GM12878 (cell line): ENCODE measurements around the gene MUC20. TPM values are rescaled to one million over a fixed set of nuclear protein-coding genes. Genes with fewer than 3 reads are reported as not detected.

Source experiments
- ATAC-seq: fragments of 200-7000 bp; cut with Tn5 transposase; 3 replicates; pipeline ENCODE4 v1.9.1; 2020; ENCODE audit warnings: mild to moderate bottlenecking, moderate library complexity
- BruUV-seq: library from RNA; stranded (reverse); fragments of 400-500 nt; replicated peaks from 2 replicates; lab custom pipeline; 2021; lab: Mats Ljungman, UMichigan
- CTCF ChIA-PET: fragments of 300-600 bp; sonication (Branson Sonifier 250); formaldehyde crosslinking; extraction: SDS; loops from one replicate; lab custom pipeline; 2021; ENCODE audit warnings: inconsistent platforms; lab: Yijun Ruan, JAX
- POLR2A ChIA-PET: fragments of 350-600 bp; formaldehyde crosslinking; extraction: SDS; loops from one replicate; lab custom pipeline; 2021; ENCODE audit warnings: inconsistent platforms; lab: Charles Lee
- RAD21 ChIA-PET: fragments of 300-600 bp; sonication (Branson Sonifier 250); formaldehyde crosslinking; loops from one replicate; lab custom pipeline; 2023; ENCODE audit warnings: antibody characterized with exemption; ENCODE audit not compliant: unreplicated experiment; lab: Charles Lee
- SMC1A ChIA-PET: fragments of 300-600 bp; sonication (Branson Sonifier 250); formaldehyde crosslinking; loops from one replicate; lab custom pipeline; 2023; ENCODE audit not compliant: unreplicated experiment, uncharacterized antibody; lab: Charles Lee
- DNase-seq: peaks from one replicate; pipeline ENCODE4 v3.0.0-alpha.2; 2011; ENCODE audit warnings: low read depth, low spot score
- FAIRE-seq: peaks from 3 replicates; lab custom pipeline; 2011; peaks lifted over from hg19 to GRCh38; lab: Jason Lieb, UNC
- H2AFZ ChIP-seq: 2 replicates; pipeline ENCODE4 v1.6.0; 2011; ENCODE audit warnings: low read depth, low read length, control low read depth; ENCODE audit not compliant: control insufficient read depth
- H3K27ac ChIP-seq: 2 replicates; pipeline ENCODE4 v1.5.1; 2011; ENCODE audit warnings: control low read depth; ENCODE audit not compliant: control insufficient read depth, insufficient read depth
- H3K27me3 ChIP-seq, 2 experiments: replicated peaks in 1 of 2; 2 replicates each; pipeline versions ENCODE4 v1.6.0 to v1.6.1; 2011; ENCODE audit warnings: low read length in 1 of 2; ENCODE audit not compliant: control insufficient read depth in 2 of 2, insufficient read depth in 2 of 2
- H3K36me3 ChIP-seq, 2 experiments: 2 replicates each; pipeline ENCODE4 v1.5.1; 2011; ENCODE audit warnings: low read length in 1 of 2; ENCODE audit not compliant: control insufficient read depth in 2 of 2, insufficient read depth in 2 of 2
- H3K4me1 ChIP-seq: 2 replicates; pipeline ENCODE4 v1.6.1; 2011; ENCODE audit warnings: mild to moderate bottlenecking, low read length, moderate library complexity, mixed read lengths; ENCODE audit not compliant: control insufficient read depth, insufficient read depth
- H3K4me2 ChIP-seq: 2 replicates; pipeline ENCODE4 v1.6.0; 2011; ENCODE audit warnings: control low read depth; ENCODE audit not compliant: control insufficient read depth, insufficient read depth
- H3K4me3 ChIP-seq: fragments of 200-600 bp; sonication (generic); 2 replicates; pipeline ENCODE4 v1.5.1; 2016
- H3K79me2 ChIP-seq: 2 replicates; pipeline ENCODE4 v1.6.0; 2011; ENCODE audit warnings: low read length; ENCODE audit not compliant: control insufficient read depth, insufficient read depth
- H3K9ac ChIP-seq: 2 replicates; pipeline ENCODE4 v1.8.0; 2011; ENCODE audit warnings: low read length, control low read depth, mixed read lengths; ENCODE audit not compliant: control insufficient read depth, insufficient read depth
- H3K9me3 ChIP-seq: replicated peaks from 3 replicates; pipeline ENCODE4 v1.5.1; 2011; ENCODE audit warnings: mild to moderate bottlenecking, low read length; ENCODE audit not compliant: control insufficient read depth, insufficient read depth
- H4K20me1 ChIP-seq: 2 replicates; pipeline ENCODE4 v1.6.0; 2011; ENCODE audit not compliant: control insufficient read depth, insufficient read depth
- CBX3 ChIP-seq: fragments of 200-600 bp; sonication (generic); IDR thresholded peaks from 2 replicates; pipeline ENCODE4 v1.6.1; 2016; ENCODE audit warnings: low read depth, borderline replicate concordance
- CUX1 ChIP-seq: IDR thresholded peaks from 2 replicates; pipeline ENCODE4 v1.6.1; 2012; ENCODE audit warnings: improper control_type of control experiment, low read depth, low read length; ENCODE audit not compliant: insufficient replicate concordance
- E2F8 ChIP-seq: fragments of 450-650 bp; IDR thresholded peaks from 2 replicates; pipeline ENCODE4 v1.6.1; 2018; ENCODE audit warnings: mild to moderate bottlenecking, low read depth, moderate library complexity; ENCODE audit not compliant: partially characterized antibody
- IRF4 ChIP-seq: IDR thresholded peaks from 2 replicates; pipeline ENCODE4 v1.6.1; 2011; ENCODE audit warnings: low read depth, low read length
- PBX3 ChIP-seq: IDR thresholded peaks from 2 replicates; pipeline ENCODE4 v1.6.1; 2011; ENCODE audit warnings: mild to moderate bottlenecking, low read depth, low read length, moderate library complexity; ENCODE audit not compliant: insufficient replicate concordance
- PML ChIP-seq: IDR thresholded peaks from 2 replicates; pipeline ENCODE4 v1.6.1; 2012; ENCODE audit warnings: low read length, inconsistent platforms
- RBBP5 ChIP-seq: fragments of 200-600 bp; sonication (generic); conservative IDR thresholded peaks from 2 replicates; pipeline ENCODE4 v1.6.1; 2016
- RFX5 ChIP-seq: IDR thresholded peaks from 2 replicates; pipeline ENCODE4 v1.6.1; 2011; ENCODE audit warnings: low read depth, low read length, improper control_type of control experiment
- SKIL ChIP-seq: fragments of 450-650 bp; IDR thresholded peaks from 2 replicates; pipeline ENCODE4 v1.6.1; 2017; ENCODE audit warnings: mild to moderate bottlenecking, low read depth, inconsistent platforms; ENCODE audit not compliant: poor library complexity, severe bottlenecking
- SRF ChIP-seq, 2 experiments: IDR thresholded peaks; 2 replicates each; pipeline ENCODE4 v1.6.1; 2011; ENCODE audit warnings: low read depth in 2 of 2, low read length in 2 of 2, mild to moderate bottlenecking in 1 of 2, moderate library complexity in 1 of 2
- STAT1 ChIP-seq: fragments of 450-650 bp; conservative IDR thresholded peaks from 2 replicates; pipeline ENCODE4 v1.6.1; 2014; ENCODE audit warnings: antibody characterized with exemption, mild to moderate bottlenecking
- STAT3 ChIP-seq: IDR thresholded peaks from 2 replicates; pipeline ENCODE4 v1.6.1; 2011; ENCODE audit warnings: low read depth, low read length, improper control_type of control experiment
- ZNF217 ChIP-seq: fragments of 450-650 bp; IDR thresholded peaks from 2 replicates; pipeline ENCODE4 v1.6.1; 2017; ENCODE audit warnings: antibody characterized with exemption, mild to moderate bottlenecking
- ZZZ3 ChIP-seq: IDR thresholded peaks from 2 replicates; pipeline ENCODE4 v1.6.1; 2011; ENCODE audit warnings: low read depth; ENCODE audit not compliant: control insufficient read depth, insufficient read length
- WGBS: methylation state at CpG from one replicate; pipeline ENCODE4 v1.1.6; 2016; ENCODE audit warnings: low lambda C conversion rate; ENCODE audit not compliant: insufficient replicate concordance, insufficient coverage; ENCODE audit errors: missing lambda C conversion rate; 5-methylcytosine and 5-hydroxymethylcytosine counted together
- in situ Hi-C: fragments of 300-500 bp; cut with MboI; formaldehyde crosslinking; loops from 9 replicates; pipeline ENCODE4 v1.14.3; 2018; ENCODE audit warnings: mixed read lengths
- intact Hi-C: fragments of 100-400 bp; cut with micrococcal nuclease; formaldehyde crosslinking; loops from one replicate; pipeline ENCODE4 v1.14.2; 2022; ENCODE audit not compliant: unreplicated experiment
- polyA plus RNA-seq, 11 experiments: library from polyadenylated mRNA; depleted of rRNA in 4 of 11; unstranded in 6 of 11; stranded (reverse) in 5 of 11; fragments of >200 nt; fragmentation: Nextera tagmentation in 4 of 11; fragmentation: Illumina TruSeq in 1 of 11; extraction: Ambion mirVana in 4 of 11; extraction: Trizol in 1 of 11; gene quantifications; 1 replicate in 1 of 11; 2 replicates in 10 of 11; pipeline versions ENCODE4 v1.2.1 to v1.2.3, GENCODE V29; 2011 to 2016; ENCODE audit warnings: inconsistent platforms in 2 of 11, missing spikeins in 2 of 11, low read depth in 1 of 11
- total RNA-seq, 4 experiments: library from RNA; depleted of rRNA in 3 of 4; stranded (reverse); fragments of >200 nt in 3 of 4; fragmentation: Illumina TruSeq in 1 of 4; extraction: Trizol in 1 of 4; gene quantifications; 2 replicates each; pipeline versions ENCODE4 v1.2.1 to v1.2.3, GENCODE V29; 2013 to 2021

MUC20 gene
- total and polyA plus RNA-seq, 10 of the 15 experiments (the other 5 are each of a cell fraction or from before 2014, with no cell fraction given): 0.04 to 0.46 (median 0.17) TPM; not detected in 3

- no peak overlapping the region for H3K4me3 ChIP-seq
- H3K4me1 ChIP-seq: no peaks in the 10 kb centered on the region
- ChIA-PET SMC1A (no interaction called here), POLR2A (no interaction called here), RAD21 (interaction anchor here (0.6 kb wide), 1 partner anchor 13 kb away, joined by 3 read pairs; no protein-coding TSS in a partner anchor), CTCF (no interaction called here)
- BruUV-seq: no TSS peak
- no peaks in the 10 kb centered on the region for H3K27me3 ChIP-seq
- H4K20me1 ChIP-seq: no peaks in the 10 kb centered on the region
- ATAC-seq (no peak), FAIRE-seq (no peak), DNase-seq (no peak)
- no peaks in the 10 kb centered on the region for H3K79me2 ChIP-seq
- no peak overlapping the region for H3K9ac ChIP-seq
- no peaks in the 10 kb centered on the region; the same call in 2 of the 3 replicates for H3K9me3 ChIP-seq
- 96% methylated on average over 4 of the region's 4 CpGs for WGBS
- peaks cover 0 to 2% of the 10 kb centered on the region in 2 experiments; a peak in 2 of 4 replicates for H3K36me3 ChIP-seq
- H3K4me2 ChIP-seq: no peak overlapping the region
- in situ Hi-C loops: no loop called here
- no peak overlapping the region for H3K27ac ChIP-seq
- intact Hi-C loops: no loop called here
- H2AFZ ChIP-seq: no peak overlapping the region
- TF ChIP-seq PML (no peak), STAT1 (no peak), ZZZ3 (no peak), E2F8 (no peak), SKIL (no peak), CUX1 (no peak), RFX5 (no peak), RBBP5 (no peak), ZNF217 (no peak), IRF4 (no peak), STAT3 (no peak), PBX3 (no peak), CBX3 (no peak), SRF (IDR thresholded peaks at IDR 0.05; ENCODE audit: low read depth in 2 of 2, low read length in 2 of 2) (no peak)
Observed at GRCh38 chr3:195698325-195698646, 22.5 kb upstream of the MUC20 start.
